Activated gamma-delta T cell (primary cell): ENCODE results near the gene TSPAN6.

Experiments
- DNase-seq: peaks from one replicate; lab custom pipeline; 2025; lab: John Stamatoyannopoulos, UW

TSPAN6 gene

GRCh38 chrX:100647739-100648138 lies 11.1 kb upstream of the TSPAN6 start:
- no peak for DNase-seq

DNA sequence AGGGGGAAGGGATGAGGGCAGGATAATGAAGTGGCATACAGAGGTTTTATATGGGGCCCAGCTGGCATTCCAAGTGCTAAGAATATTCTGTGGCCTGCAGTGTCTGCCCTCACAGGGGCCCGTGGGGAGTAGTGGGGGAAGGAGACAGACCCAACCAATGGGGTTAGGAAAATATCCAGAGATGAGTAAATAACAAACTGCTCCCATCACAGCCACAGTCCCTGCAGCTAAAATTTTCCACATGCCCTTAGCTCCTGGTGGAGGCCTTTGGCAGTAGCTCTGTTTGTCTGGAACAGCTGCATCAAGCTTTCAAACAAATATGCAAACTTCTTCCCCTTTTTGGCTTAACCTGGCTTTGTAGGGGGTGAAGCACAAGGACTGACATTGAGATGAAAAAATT lies 10.5 kb upstream of the TSPAN6 start:
- no peak for DNase-seq

DNA sequence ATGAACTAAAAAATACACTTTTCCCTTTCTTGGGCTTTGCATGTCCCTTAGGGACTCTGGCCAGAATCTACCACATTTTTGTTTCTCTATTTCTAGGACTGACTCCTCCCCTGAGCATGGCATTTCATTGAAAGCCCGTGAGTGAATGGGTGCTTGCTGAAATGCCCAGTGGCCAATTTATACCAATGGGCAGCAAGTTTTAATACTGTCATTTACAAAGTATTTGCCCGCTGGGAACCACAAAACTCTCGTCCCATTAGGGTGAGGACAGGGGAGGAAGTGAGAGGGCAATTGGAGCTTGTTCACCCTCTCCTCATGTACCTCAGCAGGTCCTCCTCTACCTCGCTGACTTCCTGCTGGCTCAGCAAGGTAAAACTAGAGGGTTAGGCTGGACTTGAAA lies 8.5 kb upstream of the TSPAN6 start:
- no peak for DNase-seq

DNA sequence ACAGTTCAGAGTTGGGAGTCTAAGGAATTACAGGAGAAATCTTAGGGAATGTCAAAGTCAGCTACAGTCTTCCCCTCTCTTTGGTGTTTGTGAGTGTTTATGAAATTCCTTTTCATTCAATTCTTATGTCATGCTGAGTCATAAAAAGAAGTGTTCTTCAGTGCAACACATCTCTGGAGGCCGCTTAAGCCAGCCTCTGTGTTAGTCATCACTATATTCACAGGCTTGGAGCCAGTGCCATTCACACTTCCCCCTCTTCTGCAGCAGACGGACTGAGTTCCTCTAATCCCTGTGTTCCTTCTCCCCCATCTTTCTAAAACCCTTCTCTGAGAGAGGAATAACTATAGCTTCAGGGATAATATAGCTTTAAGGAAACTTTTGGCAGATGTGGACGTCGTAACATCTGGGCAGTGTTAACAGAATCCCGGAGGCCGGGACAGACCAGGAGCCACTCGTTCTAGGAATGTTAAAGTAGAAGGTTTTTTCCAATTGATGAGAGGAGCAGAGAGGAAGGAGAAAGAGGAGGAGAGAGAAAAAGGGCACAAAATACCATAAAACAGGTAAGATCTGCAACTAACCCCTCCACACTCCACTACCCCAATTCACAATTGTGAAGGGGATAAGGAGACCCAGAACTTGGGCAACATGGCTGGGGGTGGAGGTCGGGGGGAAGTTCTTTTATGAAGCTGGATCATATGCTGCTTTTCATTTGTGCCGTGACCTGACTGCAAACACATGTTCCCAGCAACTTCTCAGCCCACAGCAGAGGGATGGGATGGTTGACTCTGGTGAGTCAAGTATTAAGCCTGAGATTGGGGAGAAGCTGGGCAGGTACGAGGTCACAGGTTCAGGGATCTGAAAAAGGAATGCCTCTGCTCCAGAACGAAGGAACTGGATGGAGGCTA lies 7.6 kb upstream of the TSPAN6 start, which contains the start of gene SRPX2:
Gene SRPX2, plus strand, starts transcription at position 244 of the 905 bp plus-strand sequence. CDS start 2,124 bp downstream, outside the sequence.
- no peak for DNase-seq

DNA sequence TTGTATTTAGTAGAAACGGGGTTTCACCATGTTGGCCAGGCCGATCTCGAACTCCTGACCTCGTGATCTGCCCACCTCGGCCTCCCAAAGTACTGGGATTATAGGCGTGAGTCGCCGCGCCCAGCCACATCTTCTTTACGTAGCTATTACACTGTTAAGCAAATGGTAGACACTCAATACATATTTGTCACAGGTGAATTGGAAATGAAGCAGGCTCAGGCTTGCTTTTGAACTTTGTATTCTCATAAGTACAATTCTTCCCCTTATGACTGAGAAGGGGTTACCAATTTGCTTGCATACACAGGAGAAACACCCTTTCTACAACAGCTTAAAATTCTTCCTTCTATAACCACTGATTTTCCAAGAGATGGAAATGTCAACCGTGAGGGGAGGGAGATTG lies 6.6 kb upstream of the TSPAN6 start:
- DNase-seq = no peak

- DNase-seq = no peak
Measured at GRCh38 chrX:100642290-100642689, 5.7 kb upstream of the TSPAN6 start.

GRCh38 chrX:100635989-100636320 lies 651 bp downstream of the TSPAN6 start:
- no peak for DNase-seq

DNA sequence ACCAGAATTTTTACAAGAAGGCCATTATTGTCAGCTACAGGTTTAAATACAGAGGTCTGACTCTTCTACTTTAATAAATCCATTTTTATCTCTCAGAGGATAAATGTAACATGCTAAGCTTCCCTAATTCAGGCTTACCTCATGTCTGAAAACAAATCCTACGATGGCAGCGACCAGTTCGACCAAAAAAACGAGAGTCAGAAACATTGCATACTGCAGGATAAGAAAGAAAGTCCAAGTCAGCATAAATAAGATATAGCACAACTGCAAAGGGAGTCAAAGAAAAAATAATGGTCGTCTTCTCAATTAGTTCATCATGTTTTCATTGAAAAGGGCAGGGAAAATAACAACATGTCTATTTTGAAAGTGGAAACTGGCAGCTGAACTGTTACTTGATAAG lies 1.6 kb downstream of the TSPAN6 start:
- no peak for DNase-seq

- no peak for DNase-seq
Measured at GRCh38 chrX:100625985-100626491, 10.6 kb downstream of the TSPAN6 start.

DNA sequence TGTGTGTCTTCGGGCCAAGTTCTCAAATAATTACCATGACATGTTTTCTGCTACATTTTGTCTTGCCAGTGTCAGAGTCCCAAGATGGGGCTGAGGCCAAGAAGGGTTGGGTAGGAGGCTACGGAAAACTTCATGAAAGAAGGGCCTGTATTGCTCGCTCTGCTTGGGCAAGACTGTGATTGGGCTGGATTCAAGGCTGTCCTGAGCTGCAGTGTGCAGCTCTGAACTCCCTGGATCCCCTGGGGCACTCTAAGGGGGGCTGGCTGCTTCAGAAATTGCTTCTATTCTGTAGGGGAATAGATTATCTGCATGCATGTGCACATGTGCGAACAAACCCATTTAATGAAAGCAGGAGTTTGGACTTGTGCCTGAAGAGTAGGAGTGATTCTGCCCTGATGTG lies 13.6 kb downstream of the TSPAN6 start:
- DNase-seq = no peak

GRCh38 chrX:100615005-100615404 lies 21.6 kb downstream of the TSPAN6 start:
- DNase-seq = no peak

GRCh38 chrX:100611951-100612350 lies 24.7 kb downstream of the TSPAN6 start:
- DNase-seq = no peak

- no peak for DNase-seq
Measured at GRCh38 chrX:100609591-100609990, 27.0 kb downstream of the TSPAN6 start.

DNA sequence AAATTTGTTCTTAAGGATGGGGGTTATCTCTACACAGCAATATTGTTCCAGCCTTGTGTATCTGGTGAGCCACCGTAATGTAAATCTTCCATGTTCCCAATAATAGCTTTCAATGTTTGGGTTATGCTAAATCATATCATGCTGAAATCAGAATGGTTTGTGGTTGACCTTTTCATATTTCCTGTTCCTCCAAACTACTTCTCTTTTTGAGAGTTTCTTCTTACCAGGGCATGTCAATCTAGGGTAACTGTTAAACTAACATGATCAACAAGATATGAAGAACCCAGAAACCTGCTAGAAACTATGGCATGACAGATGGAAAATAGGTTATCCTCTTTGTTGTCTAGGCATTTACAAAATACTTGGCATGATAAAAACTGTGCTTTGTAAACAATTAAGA lies 29.9 kb downstream of the TSPAN6 start:
- no peak for DNase-seq

GRCh38 chrX:100600758-100601157 lies 35.8 kb downstream of the TSPAN6 start:
- DNase-seq = no peak

GRCh38 chrX:100600340-100600739 lies 36.3 kb downstream of the TSPAN6 start:
- no peak for DNase-seq

GRCh38 chrX:100599456-100599855 lies 37.1 kb downstream of the TSPAN6 start:
- DNase-seq = no peak

- no peak for DNase-seq
Measured at GRCh38 chrX:100596601-100597000, 40.0 kb downstream of the TSPAN6 start.

GRCh38 chrX:100593581-100593980 lies 43.0 kb downstream of the TSPAN6 start:
- no peak for DNase-seq

GRCh38 chrX:100593126-100593525 lies 43.5 kb downstream of the TSPAN6 start:
- no peak for DNase-seq

- no peak for DNase-seq
Measured at GRCh38 chrX:100591256-100592051, 45.2 kb downstream of the TSPAN6 start.

DNA sequence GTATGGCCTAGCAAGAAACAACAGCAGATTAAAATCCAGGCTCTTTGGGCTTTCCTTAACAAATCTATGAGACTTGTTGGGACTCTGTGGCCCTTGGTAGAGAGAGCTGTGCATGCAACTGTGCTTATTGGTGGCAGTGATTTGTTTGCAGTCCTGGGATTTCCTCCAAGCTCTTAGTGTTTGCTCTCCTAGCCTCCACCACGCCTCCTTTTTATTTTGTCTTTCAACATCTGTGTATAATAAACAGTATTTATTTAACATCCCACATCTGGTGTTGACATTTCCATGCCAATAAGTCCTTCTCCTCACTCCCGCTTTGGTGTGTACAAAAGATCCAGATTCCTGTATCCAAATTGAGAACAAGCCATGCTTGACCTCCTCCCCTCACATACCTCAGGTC lies 48.7 kb downstream of the TSPAN6 start:
- no peak for DNase-seq

DNA sequence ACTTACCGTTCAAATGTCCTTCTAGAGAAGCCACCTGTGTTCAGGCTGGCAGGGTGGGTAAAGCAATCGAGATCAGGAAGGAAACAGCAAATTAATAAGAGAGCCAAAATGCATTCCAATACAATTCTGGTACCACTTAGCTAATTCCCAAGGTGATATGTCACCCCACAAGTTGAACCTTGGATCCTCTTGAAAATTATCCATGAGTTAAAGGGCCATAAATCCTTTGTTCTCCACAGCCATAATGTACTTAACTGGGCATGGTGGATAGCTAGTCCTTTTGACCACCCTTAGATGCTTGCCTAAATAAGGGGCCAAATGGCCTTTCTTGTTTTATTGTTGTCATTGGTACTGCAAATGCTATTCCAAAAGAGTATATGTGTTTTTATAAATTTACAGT lies 49.9 kb downstream of the TSPAN6 start:
- no peak for DNase-seq
